C4-2B (cell line): ENCODE results near the gene TLR5.

Source experiments
- H3K27ac ChIP-seq: fragments of 450-650 bp; 2 replicates; pipeline ENCODE4 v1.5.1; 2017
- CTCF ChIP-seq: fragments of 450-650 bp; conservative IDR thresholded peaks from 2 replicates; pipeline ENCODE4 v1.5.1; 2017; ENCODE audit warnings: mild to moderate bottlenecking
- ZFX ChIP-seq: fragments of 450-650 bp; IDR thresholded peaks from 2 replicates; pipeline ENCODE4 v1.6.1; 2017

The TLR5 gene

GRCh38 chr1:223156343-223156742 lies 13.3 kb upstream of the TLR5 start:
- no peak for TF ChIP-seq ZFX
- TF ChIP-seq CTCF: no peak
- no peak overlapping the region for H3K27ac ChIP-seq

- no peak overlapping the region for H3K27ac ChIP-seq
- TF ChIP-seq CTCF: no peak
- no peak for TF ChIP-seq ZFX
These were observed 12.1 kb upstream of the TLR5 start for GRCh38 chr1:223155153-223155552.

GRCh38 chr1:223153177-223154119 lies 10.4 kb upstream of the TLR5 start:
- H3K27ac ChIP-seq: no peak overlapping the region

GRCh38 chr1:223152399-223152798 lies 9.4 kb upstream of the TLR5 start:
- H3K27ac ChIP-seq: no peak overlapping the region
- TF ChIP-seq CTCF: no peak
- TF ChIP-seq ZFX: no peak

More at GRCh38 chr1:223153177-223154119, 10.4 kb upstream of the TLR5 start:
- no peak for TF ChIP-seq CTCF
- TF ChIP-seq ZFX: no peak

GRCh38 chr1:223150443-223150842 lies 7.4 kb upstream of the TLR5 start:
- TF ChIP-seq ZFX: no peak
- no peak for TF ChIP-seq CTCF
- H3K27ac ChIP-seq: no peak overlapping the region

- H3K27ac ChIP-seq: no peak overlapping the region
- TF ChIP-seq ZFX (no peak), CTCF (no peak)
These were observed 4.8 kb upstream of the TLR5 start for GRCh38 chr1:223147873-223148272.

GRCh38 chr1:223147409-223147808 lies 4.4 kb upstream of the TLR5 start:
- no peak for TF ChIP-seq ZFX
- no peak for TF ChIP-seq CTCF
- no peak overlapping the region for H3K27ac ChIP-seq
